GM21528 (cell line): Measurements from ENCODE around the gene PRKACG.
"Not testable (repeated sequence)": the region's sequence is repeated elsewhere in the genome, so short reads cannot be mapped to it uniquely, and the experiment has no call there.

Experiments used
- ATAC-seq: cut with Tn5 transposase; IDR thresholded peaks from one replicate; pipeline ENCODE4 v1.9.1; 2021; ENCODE audit warnings: mild to moderate bottlenecking, moderate library complexity; ENCODE audit not compliant: unreplicated experiment, low FRiP score

PRKACG gene

GRCh38 chr9:69014013-69014412, at the start of gene PRKACG:
TSS of gene PRKACG (minus strand) at chr9:69014113. CDS start at chr9:69014092, 21 bp downstream.
- no peak for ATAC-seq

GRCh38 chr9:69062195-69062594, 48.3 kb upstream of the PRKACG start:
- ATAC-seq = no peak

GRCh38 chr9:69060766-69061165, 46.9 kb upstream of the PRKACG start:
- ATAC-seq = no peak

GRCh38 chr9:69058101-69058500, 44.2 kb upstream of the PRKACG start:
- ATAC-seq = no peak

GRCh38 chr9:69056191-69056815, 42.4 kb upstream of the PRKACG start:
- ATAC-seq = no peak

GRCh38 chr9:69054989-69055388, 41.1 kb upstream of the PRKACG start:
- ATAC-seq = no peak

GRCh38 chr9:69050936-69051335, 37.0 kb upstream of the PRKACG start:
- ATAC-seq = not testable (repeated sequence)

- no peak for ATAC-seq
Observed at GRCh38 chr9:69049094-69049493, 35.2 kb upstream of the PRKACG start.

GRCh38 chr9:69047371-69047770, 33.5 kb upstream of the PRKACG start:
- ATAC-seq = no peak

- ATAC-seq = no peak
Observed at GRCh38 chr9:69046723-69047122, 32.8 kb upstream of the PRKACG start.

GRCh38 chr9:69045821-69046220, 31.9 kb upstream of the PRKACG start:
- ATAC-seq = no peak

- no peak for ATAC-seq
Observed at GRCh38 chr9:69044240-69045219, 30.6 kb upstream of the PRKACG start.

- ATAC-seq = no peak
Observed at GRCh38 chr9:69040646-69041045, 26.7 kb upstream of the PRKACG start.

GRCh38 chr9:69036799-69037198, 22.9 kb upstream of the PRKACG start:
- no peak for ATAC-seq

GRCh38 chr9:69036309-69036708, 22.4 kb upstream of the PRKACG start:
- peak; percentile 41 for ATAC-seq

- ATAC-seq = peak; percentile 92
Observed at GRCh38 chr9:69035438-69036308, 21.8 kb upstream of the PRKACG start, which contains the start of gene FXN. TSS of gene FXN (plus strand) at chr9:69035752. CDS start at chr9:69035783, 31 bp downstream.

GRCh38 chr9:69034071-69034470, 20.2 kb upstream of the PRKACG start:
- no peak for ATAC-seq

- no peak for ATAC-seq
Observed at GRCh38 chr9:69030851-69031645, 17.1 kb upstream of the PRKACG start.

- no peak for ATAC-seq
Observed at GRCh38 chr9:69029535-69029934, 15.6 kb upstream of the PRKACG start.

- no peak for ATAC-seq
Observed at GRCh38 chr9:69028754-69029153, 14.8 kb upstream of the PRKACG start.
